Suprapubic skin (tissue), 4 donors: Measurements from ENCODE around the gene MAPRE3. TPM values are rescaled to one million over a fixed set of nuclear protein-coding genes. Genes with fewer than 3 reads are reported as not detected.
"Not testable (repeated sequence)": the region's sequence is repeated elsewhere in the genome, so short reads cannot be mapped to it uniquely, and the experiment has no call there.

Experiments
- DNase-seq, 2 donors: peaks; one replicate each; pipeline ENCODE4 v3.0.0-alpha.2; 2019; ENCODE audit warnings: low spot score in 2 of 2
- H3K27ac ChIP-seq: fragments of 200-600 bp; sonication (generic); one replicate; pipeline ENCODE4 v1.5.1; 2019
- H3K27me3 ChIP-seq: fragments of 200-600 bp; sonication (generic); one replicate; pipeline ENCODE4 v1.5.1; 2019
- H3K36me3 ChIP-seq: fragments of 200-600 bp; sonication (generic); one replicate; pipeline ENCODE4 v1.5.1; 2019
- H3K4me1 ChIP-seq: fragments of 200-600 bp; sonication (generic); one replicate; pipeline ENCODE4 v1.5.1; 2019
- H3K4me3 ChIP-seq: fragments of 200-600 bp; sonication (generic); one replicate; pipeline ENCODE4 v1.5.1; 2019; ENCODE audit warnings: mild to moderate bottlenecking
- H3K9me3 ChIP-seq: fragments of 200-600 bp; sonication (generic); one replicate; pipeline ENCODE4 v1.5.1; 2019
- EP300 ChIP-seq: sonication (generic); formaldehyde crosslinking; IDR thresholded peaks from one replicate; pipeline ENCODE4 v1.6.1; 2017; ENCODE audit warnings: antibody characterized with exemption
- POLR2A ChIP-seq, 2 donors: fragments of 450-650 bp; IDR thresholded peaks; one replicate each; pipeline ENCODE4 v1.6.1; 2017; ENCODE audit warnings: antibody characterized with exemption in 2 of 2, mild to moderate bottlenecking in 2 of 2, moderate library complexity in 2 of 2
- POLR2AphosphoS5 ChIP-seq, 3 donors: sonication (generic); formaldehyde crosslinking; IDR thresholded peaks; one replicate each; pipeline ENCODE4 v1.6.1; 2017; ENCODE audit warnings: antibody characterized with exemption in 3 of 3
- WGBS: methylation state at CpG from one replicate; pipeline ENCODE4 v1.1.5; 2018; 5-methylcytosine and 5-hydroxymethylcytosine counted together
- total RNA-seq, 4 donors: library from RNA; depleted of rRNA; stranded (reverse); fragments of >200 nt; gene quantifications; one replicate each; pipeline ENCODE4 v1.1.0, GENCODE V29; 2016
- TF ChIP-seq, protein P1 (sequence below), 2 donors: fragments of 200-600 bp in 1 of 2; fragments of 450-650 bp in 1 of 2; sonication (generic) in 1 of 2; IDR thresholded peaks; one replicate each; pipeline ENCODE4 v1.5.1; 2016 to 2019; ENCODE audit warnings: antibody characterized with exemption in 2 of 2, mild to moderate bottlenecking in 1 of 2, moderate library complexity in 1 of 2

Gene MAPRE3
- total RNA-seq, 4 donors from 2014 or later = 29.5 to 57.5 (median 34.0) TPM

DNA sequence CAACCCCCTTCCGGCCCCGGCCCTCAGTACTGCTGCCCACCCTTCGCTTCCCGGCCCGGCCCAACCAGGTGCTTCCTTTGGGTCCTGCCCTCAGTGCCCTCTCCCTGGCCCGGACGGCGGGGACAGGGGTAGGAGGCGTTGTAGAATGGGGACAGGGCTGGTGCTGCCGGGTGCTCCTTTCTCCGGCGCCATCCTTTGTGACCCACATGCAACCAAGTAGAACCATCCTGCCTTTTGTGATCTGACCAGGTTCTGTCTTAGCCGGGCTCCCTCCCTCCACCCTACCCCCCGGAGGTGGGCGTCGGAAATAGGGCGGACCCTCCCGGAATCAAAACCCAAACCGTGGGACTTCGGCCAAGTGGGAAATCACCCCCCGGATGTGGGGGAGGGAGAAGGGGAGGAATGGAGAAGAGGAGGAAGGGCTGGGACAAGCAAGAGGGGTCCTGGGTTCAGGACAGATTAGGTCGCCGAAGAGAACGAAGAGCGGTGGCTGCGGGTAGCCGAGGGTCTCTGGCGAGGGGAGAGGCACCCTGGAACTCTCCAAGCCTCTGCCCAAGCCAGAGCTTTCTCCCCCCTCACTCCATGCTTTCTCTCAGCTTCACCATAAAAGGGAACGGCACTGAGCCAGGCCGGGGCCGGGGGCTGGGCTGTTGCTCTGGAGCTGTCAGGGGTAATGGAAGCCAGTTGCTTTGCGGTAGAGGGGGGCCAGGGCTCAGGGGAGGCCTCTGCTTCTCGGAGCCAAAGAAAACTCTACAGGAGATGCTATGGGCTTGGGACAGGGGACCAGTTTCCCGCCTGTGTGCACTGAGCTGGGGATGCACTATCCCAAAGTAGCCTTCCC lies 101.8 kb downstream of the MAPRE3 start:
- no peak for TF ChIP-seq POLR2AphosphoS5 (IDR thresholded peaks at IDR 0.05)
- TF ChIP-seq POLR2A (IDR thresholded peaks at IDR 0.05) = no peak
- TF ChIP-seq, protein P1, sequence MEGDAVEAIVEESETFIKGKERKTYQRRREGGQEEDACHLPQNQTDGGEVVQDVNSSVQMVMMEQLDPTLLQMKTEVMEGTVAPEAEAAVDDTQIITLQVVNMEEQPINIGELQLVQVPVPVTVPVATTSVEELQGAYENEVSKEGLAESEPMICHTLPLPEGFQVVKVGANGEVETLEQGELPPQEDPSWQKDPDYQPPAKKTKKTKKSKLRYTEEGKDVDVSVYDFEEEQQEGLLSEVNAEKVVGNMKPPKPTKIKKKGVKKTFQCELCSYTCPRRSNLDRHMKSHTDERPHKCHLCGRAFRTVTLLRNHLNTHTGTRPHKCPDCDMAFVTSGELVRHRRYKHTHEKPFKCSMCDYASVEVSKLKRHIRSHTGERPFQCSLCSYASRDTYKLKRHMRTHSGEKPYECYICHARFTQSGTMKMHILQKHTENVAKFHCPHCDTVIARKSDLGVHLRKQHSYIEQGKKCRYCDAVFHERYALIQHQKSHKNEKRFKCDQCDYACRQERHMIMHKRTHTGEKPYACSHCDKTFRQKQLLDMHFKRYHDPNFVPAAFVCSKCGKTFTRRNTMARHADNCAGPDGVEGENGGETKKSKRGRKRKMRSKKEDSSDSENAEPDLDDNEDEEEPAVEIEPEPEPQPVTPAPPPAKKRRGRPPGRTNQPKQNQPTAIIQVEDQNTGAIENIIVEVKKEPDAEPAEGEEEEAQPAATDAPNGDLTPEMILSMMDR (IDR thresholded peaks at IDR 0.05) = no peak
- no peak for TF ChIP-seq EP300
- Histone ChIP-seq H3K27me3 (no peaks in the 10 kb centered on the region), H3K4me1 (peaks cover 47% of the 10 kb centered on the region), H3K27ac (peak overlapping the region; percentile 91), H3K9me3 (no peaks in the 10 kb centered on the region), H3K36me3 (peaks cover 19% of the 10 kb centered on the region), H3K4me3 (peak overlapping the region; percentile 94)
- 4% methylated on average over 26 of the region's 34 CpGs for WGBS
- peak in 1 of 2 donors; percentile 86 for DNase-seq

DNA sequence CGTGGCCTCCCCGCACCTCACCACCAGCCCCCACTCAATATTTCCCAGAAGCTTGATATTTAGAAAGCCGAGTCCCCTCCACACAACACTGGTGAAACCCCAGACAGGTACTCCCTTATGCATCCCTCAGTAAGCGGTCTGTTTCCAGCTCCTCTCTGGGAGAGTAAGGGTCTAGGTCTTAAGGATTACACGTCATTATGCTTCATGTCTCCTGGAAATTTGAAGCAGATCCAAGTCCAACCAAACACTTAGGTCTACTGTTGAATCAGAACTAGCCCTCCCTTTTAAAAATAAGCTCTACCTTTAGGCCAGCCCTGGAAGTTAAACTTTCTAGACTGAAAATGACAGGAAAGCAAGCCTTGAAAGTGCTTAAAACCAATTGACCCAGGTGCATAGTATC lies 102.5 kb downstream of the MAPRE3 start:
- DNase-seq = no peak
- WGBS = 82% methylated on average over 5 of the region's 5 CpGs
- Histone ChIP-seq H3K9me3 (no peaks in the 10 kb centered on the region), H3K27ac (no peak overlapping the region), H3K4me3 (no peak overlapping the region), H3K27me3 (no peaks in the 10 kb centered on the region), H3K36me3 (peaks cover 12% of the 10 kb centered on the region), H3K4me1 (peaks cover 46% of the 10 kb centered on the region)
- TF ChIP-seq EP300 = no peak
- TF ChIP-seq POLR2AphosphoS5 (IDR thresholded peaks at IDR 0.05) = no peak

DNA sequence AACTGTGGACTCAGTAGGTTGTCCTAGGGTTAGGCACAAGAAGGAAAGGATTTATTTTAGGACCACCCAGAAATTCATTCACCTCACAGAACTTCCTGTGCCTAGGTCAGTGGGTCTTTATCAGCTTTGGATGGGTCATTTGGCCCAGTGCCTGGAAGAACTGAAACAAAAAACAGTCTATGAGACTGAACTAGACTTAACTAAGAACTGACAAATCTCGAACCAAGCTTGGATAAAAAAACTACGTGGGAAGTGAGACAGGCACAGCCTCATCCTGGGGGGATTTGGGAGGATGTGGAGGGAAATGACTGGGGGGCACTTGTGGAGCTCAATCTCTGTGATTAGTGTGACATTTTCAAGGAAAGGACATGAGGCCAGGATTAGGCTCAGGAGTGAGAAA lies 103.3 kb downstream of the MAPRE3 start:
- no peaks in the 10 kb centered on the region for H3K9me3 ChIP-seq
- peaks cover 42% of the 10 kb centered on the region for H3K4me1 ChIP-seq
- H3K27ac ChIP-seq = no peak overlapping the region
- H3K36me3 ChIP-seq = peaks cover 5% of the 10 kb centered on the region
- TF ChIP-seq EP300 (no peak), POLR2AphosphoS5 (IDR thresholded peaks at IDR 0.05) (no peak), POLR2A (IDR thresholded peaks at IDR 0.05) (no peak)
- TF ChIP-seq, protein P1 (IDR thresholded peaks at IDR 0.05) = no peak
- DNase-seq = no peak
- no peak overlapping the region for H3K4me3 ChIP-seq
- 64% methylated on average over 2 of the region's 2 CpGs for WGBS
- no peaks in the 10 kb centered on the region for H3K27me3 ChIP-seq

DNA sequence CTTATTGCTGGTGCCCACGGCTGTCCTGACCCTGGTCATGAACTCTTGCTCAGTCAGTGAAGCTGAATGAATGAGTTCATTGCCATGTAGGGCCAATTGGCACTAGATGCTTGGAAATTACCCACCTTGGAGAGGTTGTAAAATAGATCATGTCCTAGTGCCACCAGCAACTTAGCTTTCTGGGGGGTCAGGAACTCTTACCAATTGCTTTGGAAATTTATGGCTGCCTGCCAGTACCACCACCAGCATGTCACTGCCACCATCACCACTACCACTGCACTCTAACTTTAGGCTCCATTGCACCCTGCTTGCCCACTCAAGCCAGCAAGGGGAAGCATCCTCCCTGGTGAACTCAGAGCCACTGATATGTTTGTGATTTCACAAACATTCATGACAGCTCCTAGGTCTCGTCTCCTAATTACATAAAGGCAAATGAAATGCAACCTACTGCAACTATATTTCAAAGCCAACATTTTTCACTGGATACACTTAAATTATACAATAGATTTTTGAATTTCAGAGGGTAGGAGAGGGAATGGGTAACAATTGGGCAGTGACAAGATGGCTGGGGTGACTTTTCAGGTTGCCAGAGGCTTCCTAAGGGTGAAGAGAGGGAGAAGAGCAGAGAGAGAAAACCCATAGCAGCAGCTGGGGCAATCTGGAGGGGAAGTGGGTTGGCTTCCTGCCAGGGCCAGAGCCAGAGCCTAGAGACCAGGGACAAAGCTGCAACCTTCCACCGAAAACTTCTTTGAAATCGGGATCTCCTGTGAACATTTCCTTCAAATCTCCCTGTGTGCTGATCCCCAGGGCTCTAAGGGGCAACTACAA lies 104.5 kb downstream of the MAPRE3 start:
- Histone ChIP-seq H3K36me3 (no peaks in the 10 kb centered on the region), H3K9me3 (no peaks in the 10 kb centered on the region), H3K4me1 (peaks cover 42% of the 10 kb centered on the region), H3K27ac (no peak overlapping the region), H3K27me3 (no peaks in the 10 kb centered on the region), H3K4me3 (no peak overlapping the region)
- WGBS = 71% methylated on average over 3 of the region's 4 CpGs
- no peak for TF ChIP-seq POLR2AphosphoS5 (IDR thresholded peaks at IDR 0.05)
- TF ChIP-seq EP300 = no peak
- TF ChIP-seq, protein P1 (IDR thresholded peaks at IDR 0.05) = no peak
- no peak for TF ChIP-seq POLR2A (IDR thresholded peaks at IDR 0.05)
- DNase-seq = no peak

DNA sequence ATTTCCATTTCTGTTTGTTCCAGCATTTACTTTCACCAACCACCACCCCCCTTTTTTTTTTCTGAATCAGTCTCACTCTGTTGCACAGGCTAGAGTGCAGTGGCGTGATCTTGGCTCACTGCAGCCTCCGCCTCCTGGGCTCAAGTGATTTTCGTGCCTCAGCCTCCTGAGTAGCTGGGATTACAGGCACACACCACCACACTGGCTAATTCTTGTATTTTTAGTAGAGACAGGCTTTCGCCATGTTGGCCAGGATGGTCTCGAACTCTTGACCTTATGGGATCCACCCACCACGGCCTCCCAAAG lies 105.1 kb downstream of the MAPRE3 start:
- H3K27ac ChIP-seq, H3K36me3 ChIP-seq, DNase-seq, H3K9me3 ChIP-seq, H3K4me3 ChIP-seq, H3K27me3 ChIP-seq: not testable (repeated sequence)
- 80% methylated on average over 6 of the region's 6 CpGs for WGBS
- peaks cover 42% of the 10 kb centered on the region for H3K4me1 ChIP-seq

DNA sequence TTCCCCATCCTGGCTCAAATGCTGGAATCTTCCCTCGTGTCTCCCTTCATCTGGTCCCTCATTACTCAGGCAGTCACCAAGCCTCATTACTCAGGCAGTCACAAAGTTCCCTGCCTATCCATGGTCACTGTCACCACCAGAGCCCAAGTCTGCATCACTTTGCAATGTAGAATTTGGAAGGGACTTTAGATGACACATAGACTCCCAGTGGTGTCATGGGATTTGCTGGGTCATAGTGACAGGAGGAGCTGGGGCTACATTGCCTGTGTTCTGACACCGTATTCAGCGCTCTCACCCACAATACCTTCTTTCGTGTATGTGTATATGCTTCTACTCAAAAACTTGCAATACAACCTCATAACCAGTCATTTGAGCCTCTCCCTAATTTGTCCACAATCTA lies 105.9 kb downstream of the MAPRE3 start:
- H3K4me1 ChIP-seq = peaks cover 45% of the 10 kb centered on the region
- H3K27me3 ChIP-seq = no peaks in the 10 kb centered on the region
- H3K4me3 ChIP-seq = no peak overlapping the region
- no peaks in the 10 kb centered on the region for H3K9me3 ChIP-seq
- H3K36me3 ChIP-seq = no peaks in the 10 kb centered on the region
- no peak for DNase-seq
- WGBS = 77% methylated on average over 4 of the region's 4 CpGs
- no peak for TF ChIP-seq EP300
- TF ChIP-seq POLR2A (IDR thresholded peaks at IDR 0.05) = no peak
- TF ChIP-seq, protein P1 (IDR thresholded peaks at IDR 0.05) = no peak
- TF ChIP-seq POLR2AphosphoS5 (IDR thresholded peaks at IDR 0.05) = no peak
- no peak overlapping the region for H3K27ac ChIP-seq
